Measurements from ENCODE around the gene ECM2. TPM values are rescaled to one million over a fixed set of nuclear protein-coding genes. Genes with fewer than 3 reads are reported as not detected.

The ECM2 gene
- total RNA-seq, 1 donor from 2014 or later: 10.8 TPM

DNA sequence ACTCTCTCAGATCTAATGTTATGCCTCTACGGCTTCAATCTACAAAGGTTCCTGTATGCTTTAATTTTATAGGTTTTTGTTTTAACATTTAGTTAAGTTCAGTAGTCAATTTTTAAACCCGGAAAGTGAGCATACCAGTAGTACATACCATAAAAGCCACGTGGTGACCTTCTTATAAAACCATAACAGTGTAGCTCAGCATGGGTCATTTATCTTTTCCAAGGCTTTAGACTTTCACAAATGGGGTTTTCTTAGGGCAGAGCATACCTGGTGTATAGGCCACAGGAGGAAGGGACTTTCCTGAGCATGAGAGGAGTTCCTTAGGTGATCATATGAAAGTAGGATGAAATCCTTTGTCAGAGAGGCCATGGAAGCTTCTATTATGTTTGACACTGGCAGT lies 23.2 kb downstream of the ECM2 start:
- H3K9me3 ChIP-seq: no peaks in the 10 kb centered on the region
- H3K36me3 ChIP-seq: peaks cover 0 to 5% of the 10 kb centered on the region in 2 donors
- no peak for DNase-seq (ENCODE audit: extremely low spot score in 2 of 2)
- H3K4me1 ChIP-seq: peaks cover 15% of the 10 kb centered on the region
- H3K27me3 ChIP-seq: no peaks in the 10 kb centered on the region
- no peak overlapping the region for H3K4me3 ChIP-seq
- intact Hi-C loops (cut with DNase I): no loop called here
- no peak for TF ChIP-seq POLR2A (IDR thresholded peaks at IDR 0.05)
- TF ChIP-seq, protein P1, sequence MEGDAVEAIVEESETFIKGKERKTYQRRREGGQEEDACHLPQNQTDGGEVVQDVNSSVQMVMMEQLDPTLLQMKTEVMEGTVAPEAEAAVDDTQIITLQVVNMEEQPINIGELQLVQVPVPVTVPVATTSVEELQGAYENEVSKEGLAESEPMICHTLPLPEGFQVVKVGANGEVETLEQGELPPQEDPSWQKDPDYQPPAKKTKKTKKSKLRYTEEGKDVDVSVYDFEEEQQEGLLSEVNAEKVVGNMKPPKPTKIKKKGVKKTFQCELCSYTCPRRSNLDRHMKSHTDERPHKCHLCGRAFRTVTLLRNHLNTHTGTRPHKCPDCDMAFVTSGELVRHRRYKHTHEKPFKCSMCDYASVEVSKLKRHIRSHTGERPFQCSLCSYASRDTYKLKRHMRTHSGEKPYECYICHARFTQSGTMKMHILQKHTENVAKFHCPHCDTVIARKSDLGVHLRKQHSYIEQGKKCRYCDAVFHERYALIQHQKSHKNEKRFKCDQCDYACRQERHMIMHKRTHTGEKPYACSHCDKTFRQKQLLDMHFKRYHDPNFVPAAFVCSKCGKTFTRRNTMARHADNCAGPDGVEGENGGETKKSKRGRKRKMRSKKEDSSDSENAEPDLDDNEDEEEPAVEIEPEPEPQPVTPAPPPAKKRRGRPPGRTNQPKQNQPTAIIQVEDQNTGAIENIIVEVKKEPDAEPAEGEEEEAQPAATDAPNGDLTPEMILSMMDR (IDR thresholded peaks at IDR 0.05): no peak
- H3K27ac ChIP-seq: no peak overlapping the region

DNA sequence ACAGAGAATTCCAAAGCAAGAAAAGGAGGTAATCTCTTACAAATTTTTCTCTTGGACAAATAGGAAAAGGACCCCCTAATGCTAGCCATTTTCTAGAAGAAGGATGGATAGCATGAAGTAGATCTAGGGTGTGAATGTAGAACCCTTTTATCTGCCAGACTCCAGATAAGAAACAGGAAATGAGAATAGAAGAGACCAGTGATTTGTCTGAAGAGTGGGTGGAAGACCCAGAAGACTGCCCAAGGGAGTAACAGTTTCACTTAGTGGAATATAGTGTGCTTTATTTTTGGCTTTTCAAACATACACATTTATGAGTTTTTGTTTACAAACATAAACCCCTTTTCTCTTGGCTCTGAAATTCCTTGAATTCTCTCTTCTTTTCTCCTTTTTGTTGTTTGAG lies 25.0 kb downstream of the ECM2 start:
- intact Hi-C loops (cut with DNase I): no loop called here
- H3K27ac ChIP-seq: no peak overlapping the region
- H3K9me3 ChIP-seq: no peaks in the 10 kb centered on the region
- H3K36me3 ChIP-seq: no peaks in the 10 kb centered on the region
- H3K27me3 ChIP-seq: no peaks in the 10 kb centered on the region
- no peak overlapping the region for H3K4me3 ChIP-seq
- H3K4me1 ChIP-seq: peaks cover 34% of the 10 kb centered on the region
- TF ChIP-seq, protein P1 (IDR thresholded peaks at IDR 0.05): no peak
- TF ChIP-seq POLR2AphosphoS5 (IDR thresholded peaks at IDR 0.05; ENCODE audit: insufficient read depth in 1 of 2, low read depth in 1 of 2): no peak
- no peak for TF ChIP-seq POLR2A (IDR thresholded peaks at IDR 0.05)
- no peak for DNase-seq (ENCODE audit: extremely low spot score in 2 of 2)

DNA sequence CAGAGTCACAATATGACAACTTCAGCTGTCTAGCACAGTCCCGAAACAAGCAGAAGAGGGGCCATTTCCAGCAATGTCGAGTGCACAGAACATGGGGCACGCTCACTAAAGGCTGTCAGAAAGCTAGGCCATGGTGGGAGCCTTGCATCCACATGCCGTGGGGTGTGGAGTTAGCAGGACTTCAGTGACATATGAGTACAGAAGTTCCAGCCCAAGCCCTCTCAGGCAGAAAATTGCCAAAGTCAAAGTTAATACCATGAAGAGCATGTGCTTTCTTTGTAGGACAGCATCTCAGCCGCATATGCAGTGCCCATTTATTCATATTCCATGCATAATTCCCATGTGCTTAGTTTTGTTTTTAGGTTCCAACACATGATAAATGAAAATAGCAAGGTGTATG lies 26.7 kb downstream of the ECM2 start:
- Histone ChIP-seq H3K27me3 (no peaks in the 10 kb centered on the region), H3K36me3 (no peaks in the 10 kb centered on the region), H3K4me3 (no peak overlapping the region), H3K27ac (no peak overlapping the region), H3K4me1 (peaks cover 51% of the 10 kb centered on the region), H3K9me3 (no peaks in the 10 kb centered on the region)
- intact Hi-C loops (cut with DNase I): loop anchor here (10.0 kb wide), 1 partner anchor 126 kb away; no protein-coding TSS in a partner anchor
- DNase-seq (ENCODE audit: extremely low spot score in 2 of 2): no peak
- TF ChIP-seq POLR2AphosphoS5 (IDR thresholded peaks at IDR 0.05; ENCODE audit: insufficient read depth in 1 of 2, low read depth in 1 of 2): no peak
- TF ChIP-seq POLR2A (IDR thresholded peaks at IDR 0.05): no peak

DNA sequence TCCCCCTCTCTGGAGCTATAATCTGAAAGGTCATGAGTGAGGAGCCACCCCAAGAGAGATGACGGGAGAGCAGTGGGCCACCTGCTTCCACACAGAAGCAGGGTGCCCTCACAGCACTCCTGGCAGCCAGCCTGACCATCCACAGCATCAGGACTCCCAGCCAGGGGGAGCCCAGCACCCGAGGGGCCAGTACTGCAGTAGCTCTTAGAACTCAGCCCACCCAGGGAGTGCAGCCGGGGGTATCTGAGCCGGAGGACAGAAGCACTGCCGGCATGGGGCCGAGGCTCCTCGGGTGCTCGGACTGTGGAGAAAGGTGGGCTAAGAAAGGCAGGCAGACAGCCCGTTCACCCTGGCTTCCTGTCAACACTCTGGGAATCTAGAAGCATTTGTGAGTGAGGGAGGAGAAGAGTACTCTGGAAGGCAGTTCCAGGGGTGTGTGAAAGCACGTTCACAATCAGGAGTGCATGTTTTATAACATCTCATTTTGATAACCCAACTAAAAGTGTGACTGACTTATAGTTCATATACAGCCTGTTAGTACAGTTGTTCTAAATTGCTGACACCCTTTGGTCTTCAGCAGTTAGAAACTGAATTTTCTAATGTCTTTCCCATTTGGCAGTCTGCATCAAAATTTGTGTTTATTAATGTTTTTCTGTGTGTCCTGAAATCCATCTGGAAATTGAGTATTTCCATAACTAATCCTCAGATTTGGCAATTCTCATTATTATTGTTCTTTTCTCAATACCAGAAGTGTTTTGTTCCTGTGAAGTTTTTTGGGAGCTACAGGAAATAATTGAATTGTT lies 27.6 kb downstream of the ECM2 start:
- Histone ChIP-seq H3K27ac (peak overlapping the region; percentile 37), H3K4me1 (peaks cover 55% of the 10 kb centered on the region), H3K36me3 (no peaks in the 10 kb centered on the region), H3K9me3 (no peaks in the 10 kb centered on the region), H3K27me3 (no peaks in the 10 kb centered on the region), H3K4me3 (no peak overlapping the region)
- DNase-seq (ENCODE audit: extremely low spot score in 2 of 2): no peak
- intact Hi-C loops (cut with DNase I): loop anchor here (10.0 kb wide), 1 partner anchor 127 kb away; no protein-coding TSS in a partner anchor
- TF ChIP-seq, protein P1 (IDR thresholded peaks at IDR 0.05): no peak
- no peak for TF ChIP-seq POLR2AphosphoS5 (IDR thresholded peaks at IDR 0.05; ENCODE audit: insufficient read depth in 1 of 2, low read depth in 1 of 2)
- no peak for TF ChIP-seq POLR2A (IDR thresholded peaks at IDR 0.05)

DNA sequence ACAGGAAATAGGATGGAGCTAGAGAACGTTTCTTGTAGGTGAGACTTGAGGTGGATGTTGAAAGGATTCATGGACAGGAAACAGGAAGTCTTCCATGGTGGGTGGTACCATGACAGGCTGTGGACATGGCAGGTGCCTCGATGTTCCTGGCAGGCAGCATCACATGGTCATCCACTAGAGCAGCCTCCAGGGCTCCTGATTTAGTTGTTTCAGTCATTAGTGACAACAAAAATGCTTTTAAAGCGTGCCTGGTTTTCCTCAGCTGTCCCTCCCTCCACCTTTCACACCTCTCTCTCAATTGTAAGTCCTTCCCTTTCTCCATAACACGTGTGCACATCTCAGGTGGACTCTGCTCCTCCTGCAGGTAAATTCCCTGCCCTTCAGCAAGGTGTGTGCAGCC lies 28.3 kb downstream of the ECM2 start:
- Histone ChIP-seq H3K4me3 (no peak overlapping the region), H3K4me1 (peaks cover 55% of the 10 kb centered on the region), H3K36me3 (no peaks in the 10 kb centered on the region), H3K9me3 (no peaks in the 10 kb centered on the region), H3K27me3 (no peaks in the 10 kb centered on the region), H3K27ac (peak overlapping the region; percentile 37)
- TF ChIP-seq, protein P1 (IDR thresholded peaks at IDR 0.05): no peak
- TF ChIP-seq POLR2AphosphoS5 (IDR thresholded peaks at IDR 0.05; ENCODE audit: insufficient read depth in 1 of 2, low read depth in 1 of 2): no peak
- no peak for TF ChIP-seq POLR2A (IDR thresholded peaks at IDR 0.05)
- no peak for DNase-seq (ENCODE audit: extremely low spot score in 2 of 2)
- intact Hi-C loops (cut with DNase I): loop anchor here (10.0 kb wide), 1 partner anchor 127 kb away; no protein-coding TSS in a partner anchor
